Measurements from ENCODE around the gene SMIM45.

The SMIM45 gene

GRCh38 chr22:41976961-41977566 is 25.1 kb downstream of the SMIM45 start (continued):
- TF ChIP-seq USF1 (IDR thresholded peaks at IDR 0.05; ENCODE audit: borderline replicate concordance, low read depth) = no peak
- no peak for TF ChIP-seq SIN3A (IDR thresholded peaks at IDR 0.05; ENCODE audit: borderline replicate concordance, low read depth, low read length)
- TF ChIP-seq FOXM1 (IDR thresholded peaks at IDR 0.05; ENCODE audit: low read depth) = no peak

DNA sequence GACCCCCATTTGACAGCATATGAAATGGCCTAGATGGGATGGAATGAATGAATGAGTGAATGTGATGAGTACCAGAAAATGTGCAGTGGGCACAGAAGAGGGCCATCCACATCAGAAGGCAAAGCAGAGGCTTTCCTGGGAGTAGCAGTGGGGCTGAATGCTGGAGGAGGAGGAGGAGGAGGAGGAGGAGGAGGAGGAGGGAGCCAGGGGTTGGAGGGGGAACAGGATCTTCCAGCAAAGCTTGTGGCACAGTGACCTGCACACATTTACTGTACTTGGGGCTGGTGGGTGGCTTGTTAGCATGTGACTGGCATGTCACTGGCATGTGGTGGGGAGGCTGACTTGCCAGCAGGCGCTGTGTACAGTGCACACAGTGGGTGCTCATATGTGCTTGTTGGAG is 26.8 kb downstream of the SMIM45 start:
- Histone ChIP-seq H4K20me1 (ENCODE audit: insufficient read depth) (no peaks in the 10 kb centered on the region), H3K9me2 (no peaks in the 10 kb centered on the region), H3K9ac (no peak overlapping the region), H3K4me3 (ENCODE audit: low read depth in 2 of 2, low read length in 1 of 2) (no peak overlapping the region), H2AFZ (ENCODE audit: low read depth) (no peak overlapping the region), H3K79me2 (ENCODE audit: insufficient read depth) (no peaks in the 10 kb centered on the region), H3K27ac (ENCODE audit: low read depth in 2 of 2, low read length in 1 of 2) (no peak overlapping the region), H3K27me3 (ENCODE audit: insufficient read depth) (no peaks in the 10 kb centered on the region), H3K4me2 (no peak overlapping the region), H3F3A (replicated peaks; ENCODE audit: insufficient read depth) (no peaks in the 10 kb centered on the region), H3K36me3 (replicated peaks in 1 of 2; ENCODE audit: control insufficient read depth in 1 of 2, insufficient read depth in 2 of 2, low read length in 1 of 2) (no peaks in the 10 kb centered on the region), H3K4me1 (ENCODE audit: control insufficient read depth in 1 of 2, insufficient read depth in 2 of 2, low read depth in 1 of 2, low read length in 1 of 2) (peaks cover 0 to 14% of the 10 kb centered on the region in 2 experiments; a peak in 1 of 4 replicates), H3K9me3 (no peaks in the 10 kb centered on the region)
- TF ChIP-seq EZH2phosphoT487 (IDR thresholded peaks at IDR 0.05; ENCODE audit: borderline replicate concordance, low read depth) (no peak), MEF2A (IDR thresholded peaks at IDR 0.05; ENCODE audit: borderline replicate concordance, low read depth) (no peak), TEAD4 (IDR thresholded peaks at IDR 0.05; ENCODE audit: borderline replicate concordance, insufficient read depth) (no peak), ZBTB33 (IDR thresholded peaks at IDR 0.05; ENCODE audit: borderline replicate concordance, low read depth) (no peak), TCF12 (IDR thresholded peaks at IDR 0.05) (no peak), FOSL2 (IDR thresholded peaks at IDR 0.05; ENCODE audit: borderline replicate concordance, low read depth) (no peak), CHD2 (IDR thresholded peaks at IDR 0.05; ENCODE audit: low read length, partially characterized antibody) (no peak), GATA2 (CRISPR knock-in tag; IDR thresholded peaks at IDR 0.05) (no peak), ELF1 (IDR thresholded peaks at IDR 0.05) (no peak), GABPA (IDR thresholded peaks at IDR 0.05; ENCODE audit: low read depth) (no peak), POLR2AphosphoS5 (IDR thresholded peaks at IDR 0.05; ENCODE audit: low read depth, low read length) (no peak), JUND (IDR thresholded peaks at IDR 0.05) (no peak), FOXJ3 (CRISPR knock-in tag; IDR thresholded peaks at IDR 0.05) (no peak), MXI1 (IDR thresholded peaks at IDR 0.05; ENCODE audit: low read depth, low read length) (no peak), RCOR1 (IDR thresholded peaks at IDR 0.05; ENCODE audit: low read length) (no peak), RFX5 (IDR thresholded peaks at IDR 0.05; ENCODE audit: low read length) (no peak), CTCF (IDR thresholded peaks at IDR 0.05) (no peak)
- TF ChIP-seq, protein P1, sequence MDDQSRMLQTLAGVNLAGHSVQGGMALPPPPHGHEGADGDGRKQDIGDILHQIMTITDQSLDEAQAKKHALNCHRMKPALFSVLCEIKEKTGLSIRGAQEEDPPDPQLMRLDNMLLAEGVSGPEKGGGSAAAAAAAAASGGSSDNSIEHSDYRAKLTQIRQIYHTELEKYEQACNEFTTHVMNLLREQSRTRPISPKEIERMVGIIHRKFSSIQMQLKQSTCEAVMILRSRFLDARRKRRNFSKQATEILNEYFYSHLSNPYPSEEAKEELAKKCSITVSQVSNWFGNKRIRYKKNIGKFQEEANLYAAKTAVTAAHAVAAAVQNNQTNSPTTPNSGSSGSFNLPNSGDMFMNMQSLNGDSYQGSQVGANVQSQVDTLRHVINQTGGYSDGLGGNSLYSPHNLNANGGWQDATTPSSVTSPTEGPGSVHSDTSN (IDR thresholded peaks at IDR 0.05) = no peak
- TF ChIP-seq, protein P2, sequence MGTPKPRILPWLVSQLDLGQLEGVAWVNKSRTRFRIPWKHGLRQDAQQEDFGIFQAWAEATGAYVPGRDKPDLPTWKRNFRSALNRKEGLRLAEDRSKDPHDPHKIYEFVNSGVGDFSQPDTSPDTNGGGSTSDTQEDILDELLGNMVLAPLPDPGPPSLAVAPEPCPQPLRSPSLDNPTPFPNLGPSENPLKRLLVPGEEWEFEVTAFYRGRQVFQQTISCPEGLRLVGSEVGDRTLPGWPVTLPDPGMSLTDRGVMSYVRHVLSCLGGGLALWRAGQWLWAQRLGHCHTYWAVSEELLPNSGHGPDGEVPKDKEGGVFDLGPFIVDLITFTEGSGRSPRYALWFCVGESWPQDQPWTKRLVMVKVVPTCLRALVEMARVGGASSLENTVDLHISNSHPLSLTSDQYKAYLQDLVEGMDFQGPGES (IDR thresholded peaks at IDR 0.05; ENCODE audit: low read depth, low read length) = no peak
- ChIA-PET CTCF (no interaction called here), POLR2A (no interaction called here)
- WGBS (ENCODE audit: low lambda C conversion rate) = no CpG with 5 or more reads among the region's 1 CpG
- DNase-seq = no peak

Measured in SK-N-SH (cell line).